PC-9 (cell line): ENCODE data around the gene SPG21. TPM values are rescaled to one million over a fixed set of nuclear protein-coding genes. Genes with fewer than 3 reads are reported as not detected.

ENCODE experiments used
- BruUV-seq: library from RNA; stranded (reverse); fragments of 400-500 nt; replicated peaks from 2 replicates; lab custom pipeline; 2021; lab: Mats Ljungman, UMichigan
- CTCF ChIA-PET: fragments of 300-600 bp; sonication (Branson Sonifier 250); formaldehyde crosslinking; loops from one replicate; lab custom pipeline; 2022; ENCODE audit warnings: antibody characterized with exemption; lab: Charles Lee
- POLR2A ChIA-PET: fragments of 300-600 bp; sonication (Branson Sonifier 250); formaldehyde crosslinking; loops from one replicate; lab custom pipeline; 2022; ENCODE audit warnings: antibody characterized with exemption; ENCODE audit not compliant: unreplicated experiment; lab: Charles Lee
- DNase-seq, 2 experiments: peaks; one replicate each; pipeline versions ENCODE4 v3.0.0 to v3.0.0-alpha.2; 2015 to 2022; ENCODE audit warnings: mixed read lengths in 1 of 2
- H2AFZ ChIP-seq: fragments of 200-600 bp; sonication (generic); 2 replicates; pipeline ENCODE4 v1.8.1; 2017; ENCODE audit warnings: antibody characterized with exemption
- H3F3A ChIP-seq: fragments of 200-600 bp; sonication (generic); 2 replicates; pipeline ENCODE4 v1.8.1; 2017; ENCODE audit warnings: antibody characterized with exemption, mild to moderate bottlenecking, low read depth; ENCODE audit not compliant: insufficient read depth
- H3K27ac ChIP-seq: fragments of 200-600 bp; sonication (generic); 2 replicates; pipeline ENCODE4 v1.6.1; 2016; ENCODE audit warnings: mixed run types
- H3K27me3 ChIP-seq: fragments of 200-600 bp; sonication (generic); 2 replicates; pipeline ENCODE4 v1.6.1; 2016; ENCODE audit warnings: low read depth, mixed run types; ENCODE audit not compliant: insufficient read depth
- H3K36me3 ChIP-seq: fragments of 200-600 bp; sonication (generic); 2 replicates; pipeline ENCODE4 v1.6.1; 2016; ENCODE audit warnings: low read depth, mixed run types
- H3K4me1 ChIP-seq: fragments of 200-600 bp; sonication (generic); replicated peaks from 2 replicates; pipeline ENCODE4 v1.6.1; 2016; ENCODE audit warnings: mixed run types; ENCODE audit not compliant: insufficient read depth
- H3K4me2 ChIP-seq: fragments of 200-600 bp; sonication (generic); 2 replicates; pipeline ENCODE4 v1.6.1; 2017; ENCODE audit warnings: mixed run types
- H3K4me3 ChIP-seq: fragments of 200-600 bp; sonication (generic); 2 replicates; pipeline ENCODE4 v1.6.1; 2016; ENCODE audit warnings: mixed run types
- H3K79me2 ChIP-seq: fragments of 200-600 bp; sonication (generic); 2 replicates; pipeline ENCODE4 v1.6.1; 2017; ENCODE audit warnings: low read depth, mixed run types
- H3K9me2 ChIP-seq: fragments of 200-600 bp; sonication (generic); 2 replicates; pipeline ENCODE4 v1.8.1; 2017; ENCODE audit warnings: mild to moderate bottlenecking; ENCODE audit not compliant: insufficient read depth
- H3K9me3 ChIP-seq: fragments of 200-600 bp; sonication (generic); 2 replicates; pipeline ENCODE4 v1.8.1; 2016; ENCODE audit warnings: low read depth; ENCODE audit not compliant: insufficient read depth
- H4K20me1 ChIP-seq: fragments of 200-600 bp; sonication (generic); 2 replicates; pipeline ENCODE4 v1.8.1; 2017; ENCODE audit not compliant: insufficient read depth
- EZH2 ChIP-seq: fragments of 200-600 bp; sonication (generic); IDR thresholded peaks from 2 replicates; pipeline ENCODE4 v1.8.0; 2017; ENCODE audit warnings: antibody characterized with exemption, low read depth
- intact Hi-C: fragments of 100-400 bp; cut with micrococcal nuclease; formaldehyde crosslinking; loops from one replicate; pipeline ENCODE4 v1.10.0; 2022; ENCODE audit not compliant: unreplicated experiment
- total RNA-seq: library from RNA; stranded (reverse); gene quantifications from 2 replicates; pipeline ENCODE4 v1.2.3, GENCODE V29; 2021
- TF ChIP-seq, protein P1 (sequence below): fragments of 200-600 bp; sonication (generic); conservative IDR thresholded peaks from 2 replicates; pipeline ENCODE4 v1.6.1; 2017; ENCODE audit warnings: mixed run types, antibody characterized with exemption, mild to moderate bottlenecking, moderate library complexity

The SPG21 gene
- total RNA-seq, 1 experiment from 2014 or later: 91.7 TPM

- Histone ChIP-seq H3K36me3 (no peaks in the 10 kb centered on the region), H3K27ac (no peak overlapping the region), H3K9me2 (no peaks in the 10 kb centered on the region), H3K4me2 (peak overlapping the region; percentile 11; the same call in 1 of the 2 replicates), H3K4me1 (peaks cover 7% of the 10 kb centered on the region; the same call in 1 of the 2 replicates), H4K20me1 (no peaks in the 10 kb centered on the region), H3K4me3 (no peak overlapping the region), H3F3A (peaks cover 6% of the 10 kb centered on the region; the same call in 1 of the 2 replicates), H3K9me3 (no peaks in the 10 kb centered on the region), H3K27me3 (no peaks in the 10 kb centered on the region), H3K79me2 (peaks cover 9% of the 10 kb centered on the region; the same call in 1 of the 2 replicates), H2AFZ (no peak overlapping the region)
- no peak for TF ChIP-seq EZH2
- TF ChIP-seq, protein P1, sequence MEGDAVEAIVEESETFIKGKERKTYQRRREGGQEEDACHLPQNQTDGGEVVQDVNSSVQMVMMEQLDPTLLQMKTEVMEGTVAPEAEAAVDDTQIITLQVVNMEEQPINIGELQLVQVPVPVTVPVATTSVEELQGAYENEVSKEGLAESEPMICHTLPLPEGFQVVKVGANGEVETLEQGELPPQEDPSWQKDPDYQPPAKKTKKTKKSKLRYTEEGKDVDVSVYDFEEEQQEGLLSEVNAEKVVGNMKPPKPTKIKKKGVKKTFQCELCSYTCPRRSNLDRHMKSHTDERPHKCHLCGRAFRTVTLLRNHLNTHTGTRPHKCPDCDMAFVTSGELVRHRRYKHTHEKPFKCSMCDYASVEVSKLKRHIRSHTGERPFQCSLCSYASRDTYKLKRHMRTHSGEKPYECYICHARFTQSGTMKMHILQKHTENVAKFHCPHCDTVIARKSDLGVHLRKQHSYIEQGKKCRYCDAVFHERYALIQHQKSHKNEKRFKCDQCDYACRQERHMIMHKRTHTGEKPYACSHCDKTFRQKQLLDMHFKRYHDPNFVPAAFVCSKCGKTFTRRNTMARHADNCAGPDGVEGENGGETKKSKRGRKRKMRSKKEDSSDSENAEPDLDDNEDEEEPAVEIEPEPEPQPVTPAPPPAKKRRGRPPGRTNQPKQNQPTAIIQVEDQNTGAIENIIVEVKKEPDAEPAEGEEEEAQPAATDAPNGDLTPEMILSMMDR: peak; percentile 76
- intact Hi-C loops: loop anchor here (1.0 to 5.0 kb wide), 8 partner anchors 46 to 352 kb away; partner anchors contain the start of genes CLPX and RNU5B-1
- BruUV-seq: no TSS peak
- CTCF ChIA-PET: interaction anchor here (1.1 to 1.5 kb wide), 2 partner anchors 10 to 54 kb away, joined by 3 to 5 read pairs; no protein-coding TSS in a partner anchor
- POLR2A ChIA-PET: no interaction called here
- DNase-seq: peak; percentile 70 to 71
These were observed 43.3 kb upstream of the SPG21 start for GRCh38 chr15:65032801-65033537.

DNA sequence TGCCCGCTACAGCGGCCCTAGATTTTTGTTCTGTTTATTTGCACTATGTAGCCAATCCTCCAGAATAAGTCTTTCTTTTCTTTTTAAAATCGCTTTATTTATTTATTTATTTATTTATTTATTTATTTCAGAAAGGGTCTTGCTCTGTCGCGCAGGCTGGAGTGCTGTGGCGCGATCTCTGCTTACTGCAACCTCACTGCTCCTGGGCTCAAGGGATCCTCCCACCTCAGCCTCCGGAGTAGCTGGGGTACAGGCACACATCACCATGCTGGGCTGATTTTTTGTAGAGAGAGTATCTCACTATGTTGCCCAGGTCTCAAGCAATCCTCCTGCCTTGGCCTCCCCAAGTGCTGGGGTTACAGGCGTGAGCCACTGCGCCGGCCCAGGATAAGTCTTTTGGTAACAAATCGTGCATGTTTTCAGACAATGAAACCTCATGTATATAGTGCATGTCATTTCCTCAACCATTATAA is 40.1 kb upstream of the SPG21 start:
- TF ChIP-seq, protein P1: no peak
- TF ChIP-seq EZH2: no peak
- no peak for DNase-seq
- no peaks in the 10 kb centered on the region for H3K27me3 ChIP-seq
- H3F3A ChIP-seq: peaks cover 6% of the 10 kb centered on the region; the same call in 1 of the 2 replicates
- H3K79me2 ChIP-seq: peaks cover 9% of the 10 kb centered on the region; the same call in 1 of the 2 replicates
- H4K20me1 ChIP-seq: no peaks in the 10 kb centered on the region
- BruUV-seq: no TSS peak
- ChIA-PET CTCF (no interaction called here), POLR2A (no interaction called here)
- H3K27ac ChIP-seq: no peak overlapping the region
- H3K4me3 ChIP-seq: peak overlapping the region; percentile 88; the same call in 1 of the 2 replicates
- H3K4me2 ChIP-seq: peak overlapping the region; percentile 85; the same call in 1 of the 2 replicates
- peaks cover 10% of the 10 kb centered on the region; the same call in 1 of the 2 replicates for H3K4me1 ChIP-seq
- no peaks in the 10 kb centered on the region for H3K9me3 ChIP-seq
- no peak overlapping the region for H2AFZ ChIP-seq
- H3K9me2 ChIP-seq: no peaks in the 10 kb centered on the region
- intact Hi-C loops: loop anchor here (5.0 kb wide), 1 partner anchor 158 kb away; the partner anchor contains the start of gene CLPX
- H3K36me3 ChIP-seq: no peaks in the 10 kb centered on the region

DNA sequence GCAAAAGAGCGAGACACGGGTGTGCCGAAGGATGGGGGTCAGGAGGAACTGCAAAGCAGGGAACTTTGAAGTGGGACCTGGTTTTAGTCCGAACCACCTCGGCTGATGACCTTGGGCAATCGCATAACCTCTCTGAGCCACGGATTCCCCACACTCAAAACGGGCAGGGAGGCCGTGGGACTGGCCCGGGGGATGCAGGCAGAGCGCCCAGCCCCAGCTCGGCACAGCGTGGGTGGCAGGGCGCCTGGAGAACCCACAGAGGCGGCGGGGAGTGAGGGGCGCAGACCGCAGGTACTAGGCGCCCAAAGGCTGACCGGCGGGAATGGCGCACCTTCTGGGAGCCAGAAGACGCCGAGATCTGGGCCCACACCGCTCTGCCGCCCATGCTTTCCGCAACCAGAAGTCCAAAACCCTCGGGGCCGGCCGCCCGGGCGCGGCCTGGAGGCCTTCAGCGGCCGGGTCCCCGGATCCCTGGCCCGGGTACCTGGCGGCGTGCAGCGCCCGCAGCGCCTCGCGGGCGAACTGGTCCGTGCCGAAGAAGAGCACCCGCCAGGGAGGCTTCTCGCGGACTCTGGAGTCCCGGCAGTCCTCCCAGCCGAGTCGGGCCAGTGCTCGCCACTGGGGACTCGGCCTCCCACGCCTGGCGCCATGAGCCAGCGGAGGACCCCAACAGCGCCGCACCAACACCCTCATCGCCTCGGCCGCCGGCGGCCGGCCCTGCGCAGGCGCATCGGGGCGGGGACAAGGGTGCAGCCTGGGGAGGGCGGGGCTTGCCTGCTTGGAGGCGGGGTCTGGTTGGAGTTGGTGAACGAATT is 39.4 kb upstream of the SPG21 start, which contains the start of gene MTFMT:
Gene MTFMT, minus strand, starts transcription at position 719 of the 815 bp plus-strand sequence. Its CDS starts 26 bp downstream, at position 693.
- peak; percentile 41 to 81 for DNase-seq
- no TSS peak for BruUV-seq
- peaks cover 9% of the 10 kb centered on the region; the same call in 1 of the 2 replicates for H3K79me2 ChIP-seq
- H3K9me2 ChIP-seq: no peaks in the 10 kb centered on the region
- peaks cover 10% of the 10 kb centered on the region; the same call in 1 of the 2 replicates for H3K4me1 ChIP-seq
- H3K27ac ChIP-seq: no peak within 1 kb of the TSS
- no peaks in the 10 kb centered on the region for H3K9me3 ChIP-seq
- H3K4me3 ChIP-seq: peak within 1 kb of the TSS; percentile 88
- H3K27me3 ChIP-seq: no peaks in the 10 kb centered on the region
- POLR2A ChIA-PET: no interaction called here
- no peaks in the 10 kb centered on the region for H3K36me3 ChIP-seq
- CTCF ChIA-PET: no interaction called here
- no peaks in the 10 kb centered on the region for H4K20me1 ChIP-seq
- peak within 1 kb of the TSS; percentile 87 for H2AFZ ChIP-seq
- intact Hi-C loops: no loop called here
- H3F3A ChIP-seq: peaks cover 6% of the 10 kb centered on the region; the same call in 1 of the 2 replicates
- TF ChIP-seq, protein P1: no peak
- H3K4me2 ChIP-seq: peak within 1 kb of the TSS; percentile 85
